Limb (tissue), 2 donors: ENCODE data around the gene MRPS6.

Experiments used
- DNase-seq, 2 donors: peaks; one replicate each; pipeline ENCODE4 v3.0.0-alpha.2; 2016; ENCODE audit errors: extremely low spot score in 2 of 2

The MRPS6 gene

DNA sequence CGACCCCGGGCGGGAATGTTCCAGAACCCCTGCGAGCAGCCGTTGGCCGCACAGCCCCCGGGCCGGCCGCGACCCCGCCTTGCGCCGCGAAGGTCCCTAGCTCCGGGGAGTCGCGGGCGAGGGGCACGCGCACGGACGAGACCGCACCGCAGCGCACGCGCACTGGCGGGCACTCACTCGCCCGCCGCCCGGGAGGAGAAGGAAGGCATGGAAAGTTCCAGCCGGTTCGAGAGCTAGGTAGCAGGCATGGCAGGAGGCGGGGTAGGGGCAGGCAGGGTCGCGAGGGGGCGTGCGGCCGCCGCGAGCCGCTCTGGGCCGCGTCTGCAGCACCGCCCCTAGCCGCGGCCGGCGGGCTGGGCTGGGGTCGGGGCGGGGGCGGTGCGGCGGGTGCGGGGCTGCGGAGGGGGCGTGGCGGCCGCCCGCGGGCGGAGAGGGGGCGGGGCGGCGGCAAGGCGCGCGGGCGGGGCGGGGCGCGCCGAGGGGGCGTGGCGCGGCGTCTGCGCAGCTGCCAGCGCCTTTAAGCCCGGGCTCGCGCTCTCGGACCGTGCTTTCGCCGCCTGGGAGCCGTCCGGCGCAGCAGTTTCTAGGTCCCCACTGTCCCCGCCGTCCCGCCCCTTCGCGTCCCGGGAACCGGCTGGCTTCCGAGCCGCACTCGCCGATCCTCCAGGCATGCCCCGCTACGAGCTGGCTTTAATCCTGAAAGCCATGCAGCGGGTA, at the start of gene MRPS6, which contains the start of gene SLC5A3:
Gene MRPS6, plus strand, starts transcription at position 547 of the 717 bp plus-strand sequence. Its CDS starts 123 bp downstream, at position 670.
Gene SLC5A3, plus strand, starts transcription at position 547 of the 717 bp plus-strand sequence. CDS start 21,621 bp downstream, outside the sequence.
- DNase-seq: peak; percentile 81 to 91

DNA sequence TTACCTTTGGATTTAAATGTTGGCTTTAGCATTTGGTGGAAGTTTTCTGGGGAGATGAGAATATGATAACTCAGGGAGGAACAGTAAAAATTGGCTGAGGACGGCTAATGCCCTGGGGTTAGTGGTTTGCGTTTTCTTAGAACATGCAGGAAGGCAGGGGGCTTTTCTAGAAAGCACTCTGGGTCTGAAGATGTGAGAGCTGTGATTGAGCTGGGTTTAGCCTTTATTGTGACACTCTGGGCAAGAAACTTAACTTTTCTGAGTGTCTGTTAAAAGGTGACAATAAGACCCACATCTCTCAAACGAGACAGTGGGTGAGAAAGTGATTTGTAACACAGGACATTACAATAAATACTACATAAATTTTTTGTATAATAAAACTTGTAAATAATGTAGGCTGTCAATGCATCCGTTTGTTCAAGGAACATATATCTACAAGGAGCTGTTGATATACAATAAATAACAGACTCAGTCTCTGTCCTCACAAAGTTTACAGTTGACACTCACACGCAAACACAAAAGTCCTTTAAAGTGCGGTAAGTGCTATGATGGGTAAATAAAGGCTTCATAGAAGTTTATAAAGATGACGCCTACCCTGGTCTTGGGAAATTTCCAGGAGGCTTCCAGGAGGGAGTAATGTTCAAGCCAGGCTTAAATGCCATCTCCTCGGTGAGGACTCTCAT, 49.5 kb upstream of the MRPS6 start:
- no peak for DNase-seq

DNA sequence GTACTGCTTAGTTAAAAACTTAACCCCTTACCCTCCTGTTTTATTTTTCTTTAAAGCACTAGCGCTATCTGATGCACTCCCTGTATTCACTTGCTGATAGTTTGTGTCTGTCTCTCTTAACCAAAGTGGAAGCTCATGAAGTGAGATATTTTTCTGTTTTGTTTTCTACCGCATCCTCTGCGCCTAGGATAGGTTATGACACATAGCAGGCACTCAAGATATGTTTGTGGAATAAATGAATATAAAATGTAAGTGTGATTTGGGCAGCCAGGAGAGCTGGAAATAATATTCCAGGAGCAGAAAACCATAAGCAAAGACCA, 49.0 kb upstream of the MRPS6 start:
- DNase-seq: no peak

DNA sequence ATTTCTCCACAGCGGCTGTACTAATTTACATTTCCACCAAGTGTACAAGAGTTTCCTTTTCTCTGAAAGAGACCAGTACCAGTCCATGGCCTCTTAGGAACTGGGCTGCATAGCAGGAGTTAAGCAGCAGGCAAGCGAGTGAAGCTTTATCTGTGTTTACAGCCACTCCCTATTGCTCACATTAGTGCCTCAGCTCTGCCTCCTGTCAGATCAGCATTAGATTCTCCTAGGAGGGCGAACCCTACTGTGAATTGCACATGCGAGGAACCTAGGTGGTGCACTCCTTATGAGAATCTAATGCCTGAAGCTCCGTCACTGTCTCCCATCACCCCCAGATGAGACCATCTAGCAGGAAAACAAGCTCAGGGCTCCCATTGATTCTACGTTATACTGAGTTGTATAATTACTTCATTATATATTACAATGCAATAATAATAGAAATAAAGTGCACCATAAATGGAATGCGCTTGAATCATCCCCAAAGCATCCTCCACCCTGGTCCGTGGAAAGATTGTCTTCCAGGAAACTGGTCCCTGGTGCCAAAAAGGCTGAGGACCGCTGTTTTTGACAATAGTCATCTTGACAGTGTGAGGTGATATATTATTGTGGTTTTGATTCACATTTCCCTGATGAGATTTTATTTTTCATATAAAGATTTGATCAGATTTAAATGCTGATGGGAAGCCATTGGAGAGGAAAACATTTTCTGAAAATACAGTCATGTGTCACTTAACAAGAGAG, 45.5 kb upstream of the MRPS6 start:
- no peak for DNase-seq

DNA sequence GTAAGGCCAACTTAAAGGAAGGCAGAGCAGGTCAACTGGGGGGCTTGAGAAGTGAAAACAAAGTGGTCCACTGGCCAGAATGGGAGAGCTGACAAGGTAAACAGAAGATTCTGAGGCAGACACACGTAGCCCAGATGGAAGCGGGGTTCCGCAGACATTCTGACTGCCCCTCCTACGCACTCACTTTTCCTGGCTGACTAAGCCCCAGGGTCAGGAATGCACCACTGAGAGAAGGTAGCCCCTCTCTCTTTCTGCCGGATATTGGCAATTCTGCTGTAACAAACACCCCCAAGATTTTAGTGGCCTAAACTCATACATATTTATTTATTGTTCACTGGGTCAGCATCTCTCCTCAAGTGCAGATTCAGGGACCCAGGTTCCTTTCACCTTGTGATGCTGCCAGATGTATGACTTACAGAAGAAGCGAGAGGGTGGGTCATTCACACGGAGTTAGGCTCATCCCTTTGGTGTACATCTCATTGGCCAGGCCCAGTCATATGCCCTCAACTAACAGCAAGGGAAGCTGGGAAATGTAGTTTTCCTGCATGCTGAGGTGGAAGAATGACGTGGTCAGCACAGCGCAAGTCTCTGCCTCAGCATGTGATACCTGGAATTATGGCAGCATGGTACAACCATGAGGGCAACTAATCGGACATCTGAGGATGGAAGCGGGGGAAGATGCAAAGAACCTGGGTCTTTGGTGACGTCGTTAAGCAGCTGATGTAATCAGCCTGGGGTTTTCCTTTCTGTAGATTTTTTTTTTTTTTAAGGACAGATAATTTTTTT, 43.4 kb upstream of the MRPS6 start:
- DNase-seq: peak; percentile 47 to 64

DNA sequence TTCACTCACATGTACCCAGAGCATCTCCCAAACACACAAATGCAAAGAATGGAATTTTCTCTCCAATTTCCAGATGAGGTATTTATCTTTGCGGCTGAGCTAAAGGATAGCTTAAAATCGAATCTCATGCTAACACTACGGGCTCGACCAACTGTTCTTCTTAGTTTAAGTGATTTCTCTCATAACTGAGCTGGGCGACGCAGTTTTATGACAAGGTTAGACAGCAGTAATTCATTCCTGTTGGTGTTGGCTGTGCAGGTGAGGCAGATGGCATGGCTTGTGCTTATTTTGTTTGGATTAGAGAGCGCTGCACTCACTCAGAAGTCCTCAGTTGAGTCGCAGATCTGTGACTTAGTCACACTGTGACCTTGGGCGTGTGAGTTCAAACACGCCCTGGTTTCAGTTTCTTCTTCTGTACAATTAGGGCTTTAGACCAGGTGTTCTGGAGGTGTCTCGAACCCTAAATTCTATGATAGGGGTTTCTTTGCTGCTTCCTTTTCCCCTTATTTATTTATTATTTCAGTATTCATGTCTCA, 41.5 kb upstream of the MRPS6 start:
- no peak for DNase-seq

DNA sequence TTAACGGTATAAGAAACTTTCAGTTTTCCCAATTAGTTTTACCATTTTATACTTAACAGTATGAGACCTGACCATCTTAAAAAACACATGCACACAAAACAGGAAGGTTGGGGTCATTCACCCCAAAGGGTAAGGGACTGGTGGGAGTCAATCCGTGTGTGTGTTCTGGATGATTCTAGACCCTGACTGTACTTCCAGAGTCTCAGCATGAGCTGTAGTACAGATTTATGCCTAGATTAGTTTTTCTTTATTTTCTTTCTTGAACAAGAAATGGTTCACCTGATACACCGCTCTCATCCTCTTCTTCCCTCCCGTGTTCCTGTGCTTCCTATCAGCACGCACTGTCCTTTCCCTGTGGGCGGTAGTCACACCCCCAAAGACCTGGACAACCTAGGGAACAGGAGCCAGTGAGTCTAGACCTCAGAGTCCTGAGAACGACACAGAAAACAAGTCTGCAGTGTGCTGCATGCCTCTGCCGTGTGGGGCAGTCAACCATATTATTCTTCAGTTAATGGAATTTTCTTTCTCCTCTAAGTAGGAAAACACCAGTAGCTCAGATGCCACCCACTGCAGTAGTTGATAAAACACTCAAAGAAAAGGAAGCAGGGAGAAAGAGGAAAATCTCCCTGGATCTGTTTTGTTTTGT, 38.9 kb upstream of the MRPS6 start:
- no peak for DNase-seq

DNA sequence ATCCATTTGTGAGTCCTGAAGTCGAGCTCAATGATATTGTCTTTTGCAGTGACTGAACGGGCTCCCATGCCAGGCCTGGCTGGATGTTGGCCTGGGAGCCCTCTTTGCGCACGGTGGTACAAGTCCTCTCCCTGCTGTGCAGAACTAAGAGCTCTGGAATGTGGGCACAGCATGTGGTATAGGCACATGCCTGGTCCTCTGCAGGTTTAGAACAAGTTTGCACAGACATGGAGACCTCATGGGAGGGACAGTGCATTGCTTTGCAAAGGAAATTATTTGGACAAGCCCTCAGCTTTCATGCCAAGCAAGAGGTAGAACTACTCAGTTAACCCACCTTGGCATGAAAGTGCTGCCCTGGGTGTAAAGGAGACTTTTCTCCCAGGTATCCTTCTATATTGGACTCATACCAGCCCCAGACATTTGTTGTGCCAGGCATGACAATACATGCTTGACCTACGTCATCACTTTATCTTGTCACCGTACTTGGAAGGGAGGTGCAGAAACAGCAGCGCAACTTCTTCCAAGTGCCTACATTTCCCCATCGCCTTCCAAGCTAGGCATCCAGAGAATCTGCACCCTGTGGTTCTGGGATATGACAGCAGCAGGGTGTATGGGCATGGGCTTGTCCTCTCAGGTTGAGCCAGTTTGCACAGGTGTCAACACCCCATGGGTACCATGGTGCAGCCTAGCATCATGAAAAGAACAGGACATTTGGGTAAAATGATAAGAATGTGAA, 37.6 kb upstream of the MRPS6 start:
- DNase-seq: no peak

DNA sequence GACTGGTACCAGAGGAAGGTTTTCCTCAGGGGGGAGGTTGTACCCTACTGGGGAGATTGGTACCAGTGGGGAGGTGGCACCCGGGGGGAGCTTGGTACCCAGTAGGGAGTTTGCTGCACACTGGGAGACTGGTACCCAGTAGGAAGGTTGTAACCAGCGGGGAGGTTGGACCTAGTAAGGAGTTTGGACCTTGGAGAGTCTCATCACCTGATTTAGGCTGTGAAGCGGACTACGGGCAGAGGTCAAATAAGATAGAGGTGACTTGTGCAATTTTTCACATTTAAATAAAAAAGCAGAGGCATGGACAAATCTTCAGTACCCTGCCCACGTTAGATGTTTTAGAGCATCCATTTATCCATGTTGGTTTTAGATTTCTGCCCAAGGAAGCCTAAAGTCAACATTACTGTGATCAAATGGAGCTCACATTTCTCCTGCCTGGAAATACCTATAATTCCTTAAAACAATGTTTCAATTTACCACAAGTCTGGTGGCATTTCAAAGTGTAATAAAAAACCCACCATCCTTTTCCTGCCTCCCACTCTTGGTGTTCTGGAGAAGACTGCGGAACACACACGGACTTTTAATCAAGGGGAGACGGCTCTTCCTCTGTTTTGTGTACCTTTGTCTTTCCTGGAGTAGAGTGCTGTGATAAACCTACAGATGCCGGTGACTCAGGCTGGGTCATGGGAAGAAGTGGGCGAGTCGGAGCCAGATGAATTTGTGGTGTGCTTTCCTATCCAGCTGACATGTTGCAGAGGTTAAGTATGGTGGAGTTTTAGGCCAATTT, 36.2 kb upstream of the MRPS6 start:
- no peak for DNase-seq

DNA sequence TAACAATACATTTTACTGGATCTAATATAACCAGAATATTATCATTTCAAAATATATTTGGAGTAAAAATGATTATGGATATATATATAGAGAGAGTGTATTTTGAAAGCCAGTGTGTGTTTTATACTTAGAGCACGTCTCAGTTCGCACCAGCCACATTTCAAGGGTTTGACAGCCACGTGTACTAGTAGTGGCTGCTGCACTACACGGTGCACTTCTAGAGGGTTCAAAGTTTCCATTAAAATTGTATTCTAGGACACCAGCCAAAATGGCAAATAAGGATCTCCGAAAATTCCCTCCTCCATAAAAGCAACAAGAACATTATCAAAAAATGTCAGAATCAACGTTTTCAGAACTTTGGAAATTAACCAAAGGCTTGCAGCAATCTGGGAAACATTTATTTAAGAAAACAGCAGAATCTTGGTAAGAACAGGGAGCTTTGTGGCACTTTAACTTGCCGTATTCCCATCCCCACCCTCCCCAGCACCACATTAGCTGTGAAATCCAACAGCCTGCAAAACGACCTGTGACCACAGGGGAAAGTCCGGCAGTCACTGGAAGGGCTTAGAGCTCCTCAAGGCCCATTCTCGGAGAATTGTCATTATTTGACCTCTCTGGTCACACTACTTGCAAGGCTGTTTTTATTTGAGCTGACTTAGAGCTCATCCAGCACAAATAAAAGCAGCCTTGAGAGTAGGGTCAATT, 33.5 kb upstream of the MRPS6 start:
- DNase-seq: no peak

DNA sequence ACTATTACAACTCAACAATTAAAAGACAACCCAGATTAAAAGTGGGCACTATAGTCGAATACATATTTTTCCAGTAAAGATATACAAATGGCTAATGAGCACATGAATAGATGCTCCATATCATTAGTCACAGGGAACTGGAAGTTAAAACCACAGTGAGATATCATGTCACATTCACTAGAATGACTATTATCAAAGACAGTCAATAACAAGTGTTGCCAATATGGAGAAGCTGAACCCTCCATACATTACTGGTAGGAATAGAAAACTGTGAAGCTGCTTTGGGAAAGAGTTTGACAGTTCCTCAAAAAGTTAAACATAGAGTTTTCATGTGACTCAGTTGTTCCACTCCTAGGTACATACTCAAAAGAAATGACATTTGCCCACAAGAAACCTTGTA, 30.6 kb upstream of the MRPS6 start:
- no peak for DNase-seq

DNA sequence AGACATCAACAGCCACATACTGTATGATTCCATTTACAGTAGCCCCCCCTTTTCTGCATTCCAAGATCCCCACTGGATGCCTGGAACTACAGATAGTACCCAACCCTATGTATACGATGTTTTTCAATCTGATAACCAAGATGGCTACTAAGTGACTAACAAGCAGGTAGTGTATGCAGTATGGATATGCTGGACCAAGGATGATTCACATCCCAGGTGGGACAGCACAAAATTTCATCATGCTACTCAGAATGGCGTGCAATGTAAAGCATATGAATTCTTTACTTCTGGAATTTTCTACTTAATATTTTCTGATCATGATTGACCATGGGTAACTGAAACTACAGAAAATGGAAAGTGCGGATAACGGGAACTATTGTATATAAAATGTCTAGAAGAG, 30.0 kb upstream of the MRPS6 start:
- DNase-seq: no peak

DNA sequence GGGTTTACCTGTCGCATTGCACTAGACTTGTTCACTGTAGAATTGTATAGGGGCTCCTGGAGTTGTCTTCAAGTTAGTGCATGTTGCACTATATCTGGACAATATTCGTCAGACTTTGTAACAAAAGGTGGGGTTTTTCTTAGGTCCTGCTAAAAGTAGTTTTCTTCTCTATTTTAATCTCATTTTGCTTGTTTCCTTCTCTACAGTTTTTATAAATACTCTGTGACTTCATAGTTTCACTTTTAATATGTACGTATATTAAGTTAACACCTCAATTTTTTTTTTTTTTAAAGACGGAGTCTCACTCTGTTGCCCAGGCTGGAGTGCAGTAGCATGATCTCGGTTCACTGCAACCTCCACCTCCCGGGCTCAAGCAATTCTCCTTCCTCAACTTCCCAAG, 26.5 kb upstream of the MRPS6 start:
- no peak for DNase-seq

DNA sequence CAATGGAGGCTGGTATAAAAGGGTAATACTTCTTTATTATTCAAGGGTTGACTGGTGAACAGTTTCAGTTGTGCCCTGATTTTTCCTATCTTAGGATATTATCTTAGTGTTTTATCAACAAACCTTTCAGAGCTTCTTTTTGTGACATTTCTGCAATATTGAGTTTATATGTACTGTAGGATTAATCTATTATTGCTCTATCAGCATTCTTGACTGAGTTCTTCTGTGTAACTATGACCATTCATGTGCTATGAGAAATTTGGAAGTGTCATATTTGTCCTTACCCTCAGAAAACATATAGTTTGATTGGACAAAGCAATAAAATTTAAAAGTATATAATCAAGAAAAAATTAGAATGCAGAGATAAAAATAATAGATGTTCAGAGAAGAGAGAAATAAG, 25.5 kb upstream of the MRPS6 start:
- no peak for DNase-seq

DNA sequence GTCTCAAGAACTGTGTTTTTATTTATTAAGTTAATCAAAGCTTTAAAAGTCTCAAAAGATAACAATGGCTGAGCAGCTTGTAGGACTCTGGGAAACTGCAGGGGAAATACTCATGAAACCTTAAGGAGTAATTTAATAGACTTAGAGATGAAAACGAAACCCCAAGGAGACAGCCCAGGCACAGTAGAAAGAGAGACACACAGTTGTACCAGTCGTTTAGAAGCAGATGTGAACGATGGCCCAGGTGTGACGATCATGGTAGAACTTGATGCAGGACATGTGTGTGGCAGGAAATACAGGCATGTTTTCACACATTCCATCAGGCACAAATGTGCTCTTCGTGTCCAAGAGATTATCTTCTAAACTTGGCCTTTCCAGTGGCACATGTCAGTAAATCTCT, 21.2 kb upstream of the MRPS6 start:
- no peak for DNase-seq

DNA sequence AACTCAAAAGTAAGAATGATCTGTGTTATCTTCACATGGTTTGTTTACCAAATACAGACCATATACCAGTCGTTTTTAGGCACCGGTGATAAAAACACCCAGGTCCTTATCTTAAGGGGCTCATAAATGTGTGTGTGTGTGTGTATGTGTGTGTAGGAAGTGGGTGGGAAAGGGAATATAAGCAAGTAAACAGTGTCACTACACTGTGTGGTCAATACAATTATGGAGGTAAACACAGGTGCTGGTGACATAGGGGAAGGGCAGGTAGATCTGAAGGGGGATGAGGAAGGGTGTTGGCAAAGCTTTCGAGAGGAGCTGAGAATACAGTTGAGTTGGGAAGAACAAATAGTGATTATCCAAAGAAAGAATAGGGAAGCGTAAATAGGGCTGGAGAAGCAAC, 19.1 kb upstream of the MRPS6 start:
- no peak for DNase-seq

DNA sequence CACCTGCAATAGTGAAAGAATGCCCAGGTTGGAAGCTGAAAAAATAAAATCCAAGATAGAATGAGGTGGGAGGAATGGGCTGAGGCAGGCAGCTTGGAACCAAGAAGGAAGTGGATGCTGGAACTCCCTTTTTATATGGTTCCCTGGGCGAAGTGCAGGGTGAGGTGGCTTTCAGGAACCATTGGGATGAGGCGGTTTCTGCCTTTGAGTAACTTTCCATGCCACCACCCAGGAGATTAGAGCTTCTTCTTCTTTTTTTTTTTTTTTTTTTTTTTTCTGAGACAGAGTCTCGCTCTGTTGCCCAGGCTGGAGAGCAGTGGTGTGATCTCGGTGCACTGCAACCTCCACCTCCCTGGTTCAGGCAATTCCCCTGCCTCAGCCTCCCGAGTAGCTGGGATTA, 17.8 kb upstream of the MRPS6 start:
- no peak for DNase-seq

DNA sequence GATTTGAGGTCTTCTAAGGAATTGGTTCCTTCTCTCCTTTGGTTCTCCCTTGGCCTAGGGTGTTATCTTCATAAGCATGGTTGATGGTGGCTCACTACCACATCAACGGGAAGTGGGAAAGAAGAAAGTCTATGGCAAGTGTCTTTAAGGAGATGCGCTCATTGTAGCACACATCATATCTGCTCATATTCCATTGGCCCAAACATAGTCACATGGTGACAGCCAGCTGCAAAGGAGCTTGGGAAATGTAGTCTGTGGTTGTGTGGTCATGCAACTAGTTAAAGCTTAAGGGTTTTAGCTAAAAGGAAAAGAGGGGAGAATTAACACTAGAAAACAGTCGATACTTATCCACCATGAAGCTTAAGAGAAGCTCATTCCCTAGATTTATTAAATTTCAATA, 11.4 kb upstream of the MRPS6 start:
- DNase-seq: no peak

DNA sequence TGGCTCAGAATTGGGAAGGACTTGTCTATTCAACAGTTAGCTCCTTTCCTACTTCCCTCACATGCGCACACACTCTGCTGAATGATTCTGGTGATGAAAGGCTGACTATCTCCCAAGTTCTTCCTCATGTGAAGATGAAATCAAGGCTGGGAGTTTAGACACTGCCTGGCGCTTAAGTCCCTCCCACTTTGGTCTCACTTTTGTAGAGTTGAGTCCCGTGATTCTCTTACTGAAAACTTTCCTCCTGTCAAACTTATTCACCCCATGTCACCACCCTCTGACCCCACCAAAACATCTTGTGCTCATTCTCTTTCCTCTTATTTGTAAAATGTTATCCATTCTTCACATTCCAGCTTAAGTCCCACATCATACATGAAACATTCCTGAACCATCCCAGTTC, 8.4 kb upstream of the MRPS6 start:
- no peak for DNase-seq
